GM12891 (cell line): Measurements from ENCODE around the gene PUM1.

Experiments
- POLR2A ChIP-seq: IDR thresholded peaks from 2 replicates; pipeline ENCODE4 v1.6.1; 2011; ENCODE audit warnings: low read depth, low read length, control low read depth
- POLR2AphosphoS5 ChIP-seq: IDR thresholded peaks from 2 replicates; pipeline ENCODE4 v1.6.1; 2011; ENCODE audit warnings: low read depth, low read length, control low read depth
- TAF1 ChIP-seq: IDR thresholded peaks from 2 replicates; pipeline ENCODE4 v1.6.1; 2011; ENCODE audit warnings: low read depth, low read length, control low read depth

GRCh38 chr1:30998171-30998570 lies 67.3 kb downstream of the PUM1 start:
- no peak for TF ChIP-seq POLR2A
- no peak for TF ChIP-seq POLR2AphosphoS5
- no peak for TF ChIP-seq TAF1
